ENCODE data around the gene SLC9A5.

GRCh38 chr16:67233596-67233995, 15.2 kb upstream of the SLC9A5 start:
- TF ChIP-seq CTCF (IDR thresholded peaks at IDR 0.05; ENCODE audit: low read length) (no peak), EZH2 (IDR thresholded peaks at IDR 0.05; ENCODE audit: borderline replicate concordance, low read length) (no peak)
